Measurements from ENCODE around the gene AQP6.

AQP6 gene

DNA sequence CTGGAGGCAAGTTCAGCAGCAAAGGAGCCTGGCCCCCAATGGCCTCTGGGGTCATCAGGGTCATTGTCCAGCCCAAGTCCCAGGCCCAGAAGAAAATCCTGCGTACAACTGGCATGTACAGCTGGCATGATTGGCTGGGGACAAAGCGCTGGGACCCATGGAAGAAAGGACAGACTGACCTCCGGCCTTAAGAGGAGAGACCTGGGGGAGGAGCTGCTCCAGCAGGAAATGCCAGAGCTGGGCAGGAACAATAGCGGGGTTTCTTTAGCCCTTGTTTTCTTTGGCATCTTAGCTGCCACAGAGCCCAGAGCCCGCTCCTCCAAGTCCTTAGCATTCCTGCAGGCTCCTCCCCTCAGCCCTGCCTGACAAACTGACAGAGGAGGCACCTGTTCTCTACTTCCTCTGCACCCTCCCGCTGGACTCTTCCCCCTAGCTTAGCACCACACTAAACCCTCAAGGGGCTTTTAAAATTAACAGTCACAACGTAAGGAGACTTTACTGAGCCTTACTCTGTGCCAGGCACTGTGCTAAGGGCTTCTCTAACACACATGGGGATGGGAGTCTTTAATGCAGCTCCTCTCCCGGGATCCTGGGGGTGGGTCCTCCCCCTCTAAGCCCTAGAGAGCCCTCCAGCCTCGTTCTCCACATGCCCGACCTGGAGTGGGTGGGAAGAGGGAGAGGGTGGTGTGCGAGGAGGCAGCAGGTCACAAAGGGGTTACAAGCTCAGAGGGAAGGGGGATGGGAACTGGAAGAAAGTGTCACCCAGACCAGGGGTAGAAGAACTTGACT, 12.9 kb upstream of the AQP6 start:
- DNase-seq, result no peak

DNA sequence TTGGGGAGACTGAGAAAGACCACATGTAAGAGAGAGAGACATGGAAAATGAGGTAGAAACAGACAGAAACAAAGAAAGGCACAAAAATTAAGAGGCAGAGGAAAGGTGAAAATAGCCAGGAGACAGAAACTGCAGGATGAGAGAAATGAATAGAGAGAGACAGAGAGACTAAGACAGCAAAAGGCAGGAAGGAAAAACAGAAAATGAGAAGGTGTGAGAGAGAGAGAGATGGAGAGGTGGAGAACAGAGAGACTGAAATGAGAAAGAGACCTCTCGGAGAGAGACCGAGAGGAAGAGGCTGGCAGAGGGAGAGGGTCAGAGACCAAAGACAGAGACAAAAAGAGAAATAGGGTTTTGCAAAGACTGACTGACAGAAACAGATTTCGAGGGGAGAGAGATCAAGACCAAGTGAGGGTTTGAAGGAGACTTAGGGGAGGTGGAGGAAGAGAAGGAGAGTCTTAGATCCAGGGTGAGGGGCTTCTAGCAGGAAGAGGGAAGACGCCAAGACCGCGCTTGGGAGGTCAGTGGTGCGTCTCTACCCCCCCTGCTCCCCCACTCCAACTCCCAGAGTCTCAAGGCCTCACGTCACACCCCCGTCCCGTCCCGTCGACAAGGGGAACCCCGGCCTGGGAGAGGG, 12.2 kb upstream of the AQP6 start:
- no peak for DNase-seq

DNA sequence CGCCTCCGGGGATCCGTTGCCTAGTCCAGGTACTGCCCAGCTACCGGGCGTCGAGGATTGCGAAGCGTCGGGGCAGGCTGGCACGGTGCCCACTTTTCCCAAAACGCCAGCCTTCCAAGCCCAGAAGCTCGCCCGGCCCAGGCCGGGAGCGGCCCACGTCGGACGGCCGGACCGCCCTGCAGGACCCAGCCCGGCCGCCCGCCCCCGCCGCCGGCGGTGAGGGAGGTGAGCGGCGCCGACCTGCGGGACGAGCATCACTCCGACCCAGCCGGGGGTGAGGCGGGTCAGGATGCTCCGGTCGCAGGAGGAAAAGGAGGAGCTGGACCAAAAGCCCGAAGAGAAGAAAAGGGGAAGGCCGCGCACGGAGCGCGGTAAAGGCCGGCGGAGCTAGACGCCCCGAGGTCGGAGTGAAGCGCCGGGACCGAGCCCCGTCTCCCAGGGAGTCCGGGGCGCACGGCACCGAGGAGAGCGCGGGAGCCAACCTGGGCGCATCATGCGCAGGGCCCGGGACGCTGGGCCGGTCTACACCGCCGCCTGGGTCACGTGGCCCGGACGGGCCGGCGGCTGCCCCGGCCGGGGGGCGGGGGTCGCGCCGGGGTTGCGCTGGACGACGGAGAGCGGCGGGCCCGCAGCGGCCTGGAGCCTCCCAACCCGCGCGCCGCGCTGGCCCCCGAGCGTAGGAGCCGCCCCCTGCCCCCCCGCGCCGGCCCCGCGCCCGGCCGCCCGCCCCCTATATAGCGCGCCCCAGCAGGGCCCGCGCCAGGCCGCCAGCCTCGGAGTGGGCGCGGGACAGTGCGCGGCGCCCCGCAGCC, 11.4 kb upstream of the AQP6 start, which contains the start of gene AQP5:
AQP5 (plus strand) TSS at position 762 of the 812 bp plus-strand sequence. CDS start 146 bp downstream, outside the sequence.
- no peak for DNase-seq

DNA sequence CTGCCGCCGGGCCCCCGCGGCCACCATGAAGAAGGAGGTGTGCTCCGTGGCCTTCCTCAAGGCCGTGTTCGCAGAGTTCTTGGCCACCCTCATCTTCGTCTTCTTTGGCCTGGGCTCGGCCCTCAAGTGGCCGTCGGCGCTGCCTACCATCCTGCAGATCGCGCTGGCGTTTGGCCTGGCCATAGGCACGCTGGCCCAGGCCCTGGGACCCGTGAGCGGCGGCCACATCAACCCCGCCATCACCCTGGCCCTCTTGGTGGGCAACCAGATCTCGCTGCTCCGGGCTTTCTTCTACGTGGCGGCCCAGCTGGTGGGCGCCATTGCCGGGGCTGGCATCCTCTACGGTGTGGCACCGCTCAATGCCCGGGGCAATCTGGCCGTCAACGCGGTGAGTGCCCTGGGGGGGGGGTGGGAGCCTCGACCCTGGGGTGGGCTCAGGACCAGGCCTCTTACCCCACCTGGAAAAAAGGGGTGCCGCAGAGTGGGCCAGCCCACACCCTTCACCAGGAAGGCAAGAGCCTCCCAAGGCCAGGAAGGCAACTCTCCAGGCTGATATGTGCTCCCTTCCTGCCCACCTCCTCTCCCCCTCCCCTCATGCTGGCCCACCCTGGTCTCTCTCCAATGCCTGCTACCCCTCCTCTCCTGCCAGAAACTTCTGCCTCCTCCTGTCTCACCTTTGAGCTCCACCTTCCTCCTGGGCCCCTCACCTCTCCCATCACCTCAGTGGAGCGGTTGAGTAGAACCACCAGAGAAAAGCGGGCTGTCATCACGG, 10.6 kb upstream of the AQP6 start:
- DNase-seq, result no peak

DNA sequence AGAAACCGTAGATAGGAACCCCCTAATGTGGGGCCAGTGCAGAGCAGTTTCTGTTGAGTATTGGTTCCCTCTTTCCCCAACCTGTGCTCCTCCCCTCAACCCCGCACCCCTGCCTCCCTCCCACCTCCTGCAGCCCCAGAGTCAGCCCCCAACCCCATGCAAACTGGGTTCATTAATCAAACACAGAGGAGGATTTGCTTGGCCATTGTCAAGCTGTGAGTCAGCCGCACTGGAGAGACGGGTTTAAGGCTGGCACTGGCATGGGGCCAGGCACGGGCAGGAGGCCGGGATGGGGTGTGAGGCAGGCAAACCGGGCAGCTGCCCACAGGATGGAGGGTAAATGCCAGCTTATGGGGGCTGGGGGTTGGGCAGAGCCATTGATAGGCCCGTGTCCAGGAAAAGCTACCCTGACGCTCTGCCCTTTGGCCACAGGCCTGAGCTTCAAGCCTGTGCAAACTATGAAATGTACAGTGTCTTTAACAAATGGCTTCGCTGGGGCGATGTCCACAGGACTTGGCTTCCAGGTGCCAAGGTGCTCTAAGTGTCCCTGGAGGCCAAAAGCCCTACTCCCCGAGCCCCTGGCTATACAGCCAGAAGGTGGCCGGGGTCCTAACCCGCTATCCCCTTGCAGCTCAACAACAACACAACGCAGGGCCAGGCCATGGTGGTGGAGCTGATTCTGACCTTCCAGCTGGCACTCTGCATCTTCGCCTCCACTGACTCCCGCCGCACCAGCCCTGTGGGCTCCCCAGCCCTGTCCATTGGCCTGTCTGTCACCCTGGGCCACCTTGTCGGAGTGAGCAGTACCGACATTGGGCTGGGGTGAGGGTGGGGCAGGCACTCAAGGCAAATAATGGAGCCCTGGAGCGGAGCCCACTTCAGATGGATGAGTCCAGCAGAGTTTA, 9.6 kb upstream of the AQP6 start:
- DNase-seq, result no peak

DNA sequence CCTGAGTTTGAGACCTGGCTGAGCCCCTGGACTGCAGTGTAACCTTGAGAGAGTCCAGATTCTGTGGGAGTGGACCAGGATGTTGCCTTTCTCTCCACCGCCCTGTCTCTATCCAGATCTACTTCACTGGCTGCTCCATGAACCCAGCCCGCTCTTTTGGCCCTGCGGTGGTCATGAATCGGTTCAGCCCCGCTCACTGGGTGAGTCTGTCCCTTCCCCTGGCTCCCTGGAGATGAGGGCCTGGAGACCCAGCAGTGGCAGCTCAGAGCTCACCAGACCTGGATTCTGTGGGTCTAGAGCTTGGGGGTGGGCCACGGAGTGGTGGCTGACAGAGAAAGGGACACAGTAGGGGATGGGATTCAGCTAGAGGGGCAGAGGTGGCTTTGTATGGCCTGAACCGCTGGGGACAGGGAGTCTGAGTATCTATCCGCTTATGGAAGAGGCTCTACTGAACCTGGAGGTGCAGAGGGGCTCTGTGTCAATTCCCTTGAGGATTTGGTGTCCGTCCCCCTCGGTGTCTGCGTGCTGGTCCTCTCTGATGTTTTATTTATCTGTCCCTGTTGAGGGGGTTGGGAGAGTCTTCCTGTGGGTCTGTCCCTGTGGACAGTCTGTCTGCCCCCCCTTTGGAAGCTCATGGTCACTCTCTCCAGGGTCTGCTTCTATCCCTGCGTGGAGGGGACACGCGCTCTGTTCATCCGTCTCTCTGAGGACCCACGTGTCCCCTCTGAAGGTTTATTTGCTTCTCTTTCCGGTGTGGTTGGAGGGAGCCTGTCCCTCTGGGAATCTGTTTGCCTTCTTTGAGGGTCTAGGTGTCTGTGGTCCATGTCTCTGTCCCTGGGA, 8.6 kb upstream of the AQP6 start:
- DNase-seq, result no peak

DNA sequence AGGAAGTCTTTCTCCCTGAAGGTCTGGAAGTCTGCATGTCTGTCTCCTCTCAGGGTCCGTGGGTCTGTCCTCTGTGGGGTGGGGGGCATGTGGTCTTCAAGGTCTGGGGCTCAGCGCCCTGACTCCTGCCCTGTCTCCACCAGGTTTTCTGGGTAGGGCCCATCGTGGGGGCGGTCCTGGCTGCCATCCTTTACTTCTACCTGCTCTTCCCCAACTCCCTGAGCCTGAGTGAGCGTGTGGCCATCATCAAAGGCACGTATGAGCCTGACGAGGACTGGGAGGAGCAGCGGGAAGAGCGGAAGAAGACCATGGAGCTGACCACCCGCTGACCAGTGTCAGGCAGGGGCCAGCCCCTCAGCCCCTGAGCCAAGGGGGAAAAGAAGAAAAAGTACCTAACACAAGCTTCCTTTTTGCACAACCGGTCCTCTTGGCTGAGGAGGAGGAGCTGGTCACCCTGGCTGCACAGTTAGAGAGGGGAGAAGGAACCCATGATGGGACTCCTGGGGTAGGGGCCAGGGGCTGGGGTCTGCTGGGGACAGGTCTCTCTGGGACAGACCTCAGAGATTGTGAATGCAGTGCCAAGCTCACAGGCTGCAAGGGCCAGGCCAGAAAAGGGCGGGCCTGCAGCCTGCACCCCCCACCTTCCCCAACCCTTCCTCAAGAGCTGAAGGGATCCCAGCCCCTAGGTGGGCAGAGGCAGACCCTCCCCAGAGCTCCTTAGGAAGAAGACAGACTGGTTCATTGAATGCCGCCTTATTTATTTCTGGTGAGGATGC, 7.7 kb upstream of the AQP6 start:
- DNase-seq, result no peak

DNA sequence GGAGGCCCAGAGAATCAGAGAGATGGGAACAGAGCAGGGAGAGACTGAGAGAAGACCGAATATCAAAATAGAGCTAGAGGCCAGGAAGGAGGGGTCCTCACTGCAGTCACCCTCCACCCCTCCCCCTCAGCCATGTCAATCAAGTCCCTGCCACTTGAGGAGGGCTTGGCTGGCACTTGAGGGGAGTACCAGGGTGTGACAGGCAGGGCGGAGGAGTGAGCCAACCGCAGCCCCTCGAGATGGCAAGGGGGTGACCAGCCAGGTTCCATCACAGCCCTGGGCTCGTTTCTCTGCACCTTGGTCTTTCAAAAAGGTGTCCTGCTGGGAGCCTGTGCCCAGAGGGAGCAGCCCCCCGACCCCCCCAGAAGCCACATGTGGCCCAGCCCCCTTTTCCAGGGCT, 6.9 kb upstream of the AQP6 start:
- no peak for DNase-seq

DNA sequence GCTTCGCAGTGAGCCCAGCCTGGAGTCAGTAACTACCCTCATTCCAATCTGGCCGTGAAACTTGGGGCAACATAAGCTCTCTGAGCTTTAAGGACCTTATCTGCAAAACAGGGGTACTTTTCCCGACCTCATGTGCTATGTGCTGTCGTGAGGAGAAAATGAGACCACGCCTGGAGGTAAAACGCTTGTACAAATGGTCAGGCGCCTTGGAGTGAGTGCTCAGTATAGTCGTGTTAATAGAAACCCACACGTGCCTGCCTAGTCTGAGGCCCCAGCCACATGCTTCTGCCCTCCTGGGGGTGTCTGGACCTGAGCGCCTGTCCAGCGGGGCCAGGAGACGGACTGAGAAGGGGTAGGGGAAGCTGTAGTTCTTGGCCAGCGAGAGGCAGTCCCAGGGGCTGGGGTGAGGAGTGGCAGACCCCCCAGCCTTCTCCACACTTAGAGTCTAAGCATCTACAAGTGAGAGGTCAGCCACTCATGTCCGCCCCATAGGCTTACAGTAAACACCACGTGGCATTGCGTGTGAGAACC, 6.2 kb upstream of the AQP6 start:
- DNase-seq, result no peak

DNA sequence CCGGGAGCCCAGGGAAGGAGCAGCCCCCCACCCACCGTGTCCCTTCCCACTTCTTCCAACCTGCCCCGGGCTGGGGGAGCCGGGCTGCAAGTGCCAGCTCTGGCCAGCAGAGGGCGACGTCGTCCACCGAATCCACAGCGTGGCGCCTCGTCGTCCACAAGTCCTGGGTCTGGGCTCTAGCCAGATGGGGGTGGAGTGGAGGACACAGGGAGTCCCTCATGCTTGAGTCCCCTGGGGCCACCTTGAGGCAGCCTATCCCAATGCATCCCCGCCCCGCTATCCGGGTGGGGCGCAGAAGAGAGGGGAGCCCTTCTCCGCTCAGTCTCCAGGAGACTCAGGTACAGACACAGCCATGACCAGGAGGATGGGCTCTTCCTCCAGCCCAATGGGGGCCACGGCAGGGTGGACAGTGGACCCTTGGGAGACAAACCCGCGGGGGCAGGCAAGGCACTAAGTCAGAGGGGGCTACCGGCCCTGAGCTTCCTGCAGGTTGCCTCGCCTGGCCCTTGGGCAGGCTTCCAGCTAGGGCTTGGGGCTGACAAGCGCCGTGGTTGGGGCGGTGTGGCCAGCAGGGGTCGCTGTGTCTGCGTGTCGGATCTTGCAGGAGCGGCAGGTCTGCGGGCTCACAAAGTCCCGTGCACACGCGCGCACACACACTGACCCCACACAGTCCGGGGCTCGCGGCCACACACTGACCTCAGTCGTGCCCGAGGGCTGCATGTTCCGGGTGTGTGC, 5.5 kb upstream of the AQP6 start:
- no peak for DNase-seq

DNA sequence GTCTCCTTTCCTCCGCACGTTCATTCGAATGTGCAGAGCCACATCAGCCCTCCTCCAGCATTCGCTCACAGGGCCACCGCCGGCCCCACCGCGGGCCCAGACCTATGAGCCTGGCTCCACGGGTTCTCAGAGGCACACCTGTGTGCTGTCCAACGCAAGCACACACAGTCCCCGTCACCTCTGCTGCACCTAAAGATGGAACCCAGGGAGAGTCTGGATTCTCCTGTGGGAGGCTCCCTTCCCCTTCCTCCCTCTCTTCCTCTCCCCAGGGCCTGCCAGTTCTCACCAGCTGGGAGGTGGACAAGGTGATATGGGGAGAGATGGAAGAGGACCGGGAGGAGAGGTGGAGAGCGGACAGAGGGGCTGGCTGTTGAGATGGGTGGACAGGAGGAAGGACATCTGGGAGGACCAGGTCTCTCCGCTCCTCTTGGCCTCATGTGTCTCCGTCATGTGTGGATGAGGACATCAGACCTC, 4.9 kb upstream of the AQP6 start:
- DNase-seq, result no peak

DNA sequence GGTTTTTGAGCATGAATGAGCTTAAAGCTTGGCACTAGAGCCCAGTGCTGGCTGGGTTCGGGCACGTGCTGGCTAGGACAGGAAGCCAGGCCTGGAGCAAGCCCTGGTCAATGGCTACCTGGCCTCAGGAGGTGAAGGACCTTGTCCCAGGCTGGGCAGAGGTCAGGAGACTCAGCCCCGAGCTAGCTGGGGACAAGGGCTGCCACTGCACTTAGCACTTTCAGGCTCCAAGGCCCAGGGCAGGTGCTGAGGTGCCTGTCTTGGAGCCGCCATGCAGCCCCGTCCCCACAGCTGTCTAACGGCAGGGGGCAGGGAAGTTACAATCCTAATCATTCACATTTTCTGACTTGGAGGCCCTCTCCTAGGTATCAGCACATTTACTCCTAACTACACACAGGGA, 4.3 kb upstream of the AQP6 start:
- DNase-seq, result no peak

DNA sequence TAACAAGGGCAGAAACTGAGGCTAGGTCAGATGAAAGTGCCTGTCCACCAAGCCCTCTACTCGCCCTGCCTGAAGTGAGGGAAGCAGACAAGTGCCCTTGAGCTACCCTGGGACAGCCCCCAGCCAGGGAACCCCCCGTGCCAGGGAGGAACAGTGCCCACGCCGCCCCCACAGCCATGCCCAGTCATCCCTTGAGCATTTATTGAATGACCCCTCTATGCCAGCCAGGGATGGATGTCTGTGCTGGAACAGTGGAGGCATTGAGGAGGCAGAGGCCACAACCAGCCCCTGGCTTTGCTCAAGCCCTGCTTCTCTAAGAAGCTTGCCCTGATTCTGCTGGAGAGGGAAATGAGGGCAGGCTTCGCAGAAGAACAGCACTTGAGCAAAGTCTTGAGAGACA, 3.7 kb upstream of the AQP6 start:
- DNase-seq, result no peak

DNA sequence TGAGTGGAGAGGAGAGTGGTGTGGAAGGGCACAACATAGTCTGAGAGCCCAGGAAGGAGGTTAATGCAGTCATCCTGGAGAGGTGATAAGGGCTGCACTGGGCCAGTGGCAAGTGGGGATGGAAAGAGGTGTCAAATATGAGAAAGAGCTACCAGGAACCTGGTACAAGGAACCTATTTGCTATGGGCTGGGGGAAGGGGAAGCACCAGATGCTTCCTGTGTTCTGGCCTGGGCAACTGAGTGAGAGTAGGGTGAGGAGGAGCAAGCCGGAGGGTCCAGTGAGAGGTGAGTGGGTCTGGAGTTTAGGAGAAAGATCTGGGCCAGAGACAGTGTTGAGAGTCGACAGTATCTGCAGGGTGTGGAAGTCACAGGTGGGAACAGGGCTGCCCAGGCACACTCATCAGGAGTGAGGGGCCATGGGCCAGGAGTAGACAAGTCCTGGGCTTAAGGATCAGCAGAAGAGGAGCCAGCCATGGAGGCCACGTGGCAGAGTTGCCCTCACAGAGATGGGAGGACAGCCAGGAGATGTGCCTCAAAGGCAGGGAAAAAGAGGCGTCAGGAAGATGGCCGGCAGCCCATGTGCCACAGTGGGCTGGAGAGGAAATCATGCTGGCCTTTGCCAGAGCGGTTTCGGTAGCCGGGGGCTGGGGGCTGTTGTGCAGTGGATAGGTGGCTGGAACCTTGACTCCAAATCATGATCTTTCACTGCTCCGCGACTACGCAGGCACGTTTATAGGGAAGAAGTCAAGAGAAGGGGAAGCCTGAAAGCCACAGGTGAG, 2.9 kb upstream of the AQP6 start:
- no peak for DNase-seq

DNA sequence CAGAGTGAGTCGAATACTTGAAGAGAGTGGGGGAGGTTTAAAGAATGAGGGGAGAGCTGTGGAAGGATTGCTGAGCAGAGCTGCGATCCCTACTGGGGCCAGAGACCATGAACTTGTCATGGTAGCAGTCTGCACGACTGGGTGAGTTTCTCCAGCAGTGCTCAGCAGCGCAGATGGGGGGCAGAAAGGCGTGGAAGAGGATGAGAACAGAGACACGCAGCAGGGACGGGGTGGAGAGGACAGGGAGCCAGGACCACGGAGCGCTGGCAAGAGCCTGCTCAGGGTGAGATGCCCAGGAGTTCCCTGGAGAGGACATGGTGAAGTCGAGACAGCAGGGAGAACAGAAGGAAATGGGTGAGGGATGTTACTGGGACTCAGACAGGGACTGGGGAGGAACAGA, 2.1 kb upstream of the AQP6 start:
- no peak for DNase-seq

DNA sequence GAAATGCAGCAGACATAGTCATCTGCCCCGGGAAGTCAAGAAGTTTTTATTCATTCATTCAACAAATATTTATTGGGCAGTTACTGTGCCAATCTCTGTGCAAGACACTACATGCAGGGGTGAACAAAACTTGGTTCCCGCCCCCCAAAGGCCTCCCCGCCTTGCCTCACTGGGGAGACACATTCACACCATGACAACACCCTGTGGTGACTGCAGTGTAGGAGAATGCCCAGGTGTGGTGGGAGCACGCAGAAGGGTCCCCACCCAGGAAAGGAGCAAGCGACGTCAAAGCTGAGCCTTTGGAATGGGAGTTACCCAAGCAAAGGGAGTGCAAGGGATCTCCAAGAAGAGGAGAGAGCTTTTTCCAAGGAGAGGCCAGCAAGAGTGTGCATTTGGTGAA, 1.6 kb upstream of the AQP6 start:
- no peak for DNase-seq

DNA sequence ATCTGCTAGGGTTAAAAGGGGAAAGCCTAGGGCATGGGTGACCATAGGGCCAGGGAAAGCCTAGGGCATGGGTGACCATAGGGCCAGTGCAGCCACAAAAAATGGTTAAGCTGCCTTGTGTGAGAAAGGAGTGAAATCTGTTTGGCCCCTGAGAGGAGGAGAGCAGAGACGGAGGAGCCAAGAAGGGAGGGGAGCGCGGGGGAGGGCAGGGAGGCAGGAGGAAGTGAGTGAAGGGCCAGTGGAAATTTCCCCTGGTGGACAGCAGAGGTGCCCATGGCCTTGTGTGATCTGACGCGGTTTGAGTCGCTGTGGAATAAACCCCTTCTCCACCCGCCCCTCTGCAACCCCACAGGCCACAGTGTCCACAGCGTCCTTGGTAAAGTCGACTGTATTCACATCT, 618 bp upstream of the AQP6 start:
- no peak for DNase-seq

DNA sequence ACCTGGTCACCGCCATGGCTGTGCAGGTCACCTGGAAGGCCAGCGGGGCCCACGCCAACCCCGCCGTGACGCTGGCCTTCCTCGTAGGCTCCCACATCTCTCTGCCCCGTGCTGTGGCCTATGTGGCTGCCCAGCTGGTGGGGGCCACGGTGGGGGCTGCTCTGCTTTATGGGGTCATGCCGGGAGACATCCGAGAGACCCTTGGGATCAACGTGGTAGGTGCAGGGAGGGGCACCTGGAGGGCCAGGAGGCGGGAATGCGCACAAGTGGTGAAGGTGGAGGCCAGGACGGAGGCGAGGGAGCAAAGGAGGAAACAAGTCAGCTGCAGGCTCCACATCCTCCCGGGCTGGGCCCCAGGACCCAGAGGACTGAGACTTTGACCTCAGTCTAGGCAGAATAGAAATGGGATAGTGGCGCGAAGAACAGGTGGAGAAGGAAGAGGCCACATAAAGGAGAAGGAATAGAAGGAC, 649 bp downstream of the AQP6 start:
- DNase-seq, result no peak
